HepG2 (cell line): ENCODE measurements around the gene PPP4C. TPM values are rescaled to one million over a fixed set of nuclear protein-coding genes. Genes with fewer than 3 reads are reported as not detected.

Experiments used
- FOXC1 ChIP-seq: sonication (generic); formaldehyde crosslinking; IDR thresholded peaks from 2 replicates; pipeline ENCODE4 v1.8.0; 2022; ENCODE audit warnings: mild to moderate bottlenecking, missing genetic modification reagents, borderline replicate concordance
- KLF11 ChIP-seq: IDR thresholded peaks from 2 replicates; pipeline ENCODE4 v1.6.1; 2016; ENCODE audit warnings: missing compliant biosample characterization
- SATB2 ChIP-seq: sonication (generic); formaldehyde crosslinking; IDR thresholded peaks from 2 replicates; pipeline ENCODE4 v1.5.0; 2020; ENCODE audit warnings: missing genetic modification reagents
- SOX6 ChIP-seq, 2 experiments: fragments of 450-650 bp in 1 of 2; sonication (generic) in 1 of 2; formaldehyde crosslinking in 1 of 2; IDR thresholded peaks; 2 replicates each; pipeline versions ENCODE4 v1.4.0 to v1.6.1; 2017 to 2020; ENCODE audit warnings: antibody characterized with exemption in 1 of 2, mild to moderate bottlenecking in 1 of 2, missing genetic modification reagents in 1 of 2
- XRCC5 ChIP-seq: fragments of 200-400 bp; formaldehyde crosslinking; optimal IDR thresholded peaks from 2 replicates; pipeline ENCODE3; 2017; ENCODE audit warnings: mild to moderate bottlenecking, low read length
- ZNF17 ChIP-seq: sonication (generic); formaldehyde crosslinking; IDR thresholded peaks from 2 replicates; pipeline ENCODE4 v1.5.0; 2020; ENCODE audit warnings: mild to moderate bottlenecking, missing genetic modification reagents
- ZNF441 ChIP-seq: sonication (generic); formaldehyde crosslinking; IDR thresholded peaks from 2 replicates; pipeline ENCODE4 v1.7.0; 2021; ENCODE audit warnings: missing genetic modification reagents, borderline replicate concordance
- polyA plus RNA-seq, 8 experiments: library from polyadenylated mRNA; depleted of rRNA in 3 of 8; stranded (reverse) in 7 of 8; unstranded in 1 of 8; fragments of >200 nt; fragmentation: Illumina TruSeq in 4 of 8; extraction: Trizol in 4 of 8; gene quantifications; 2 replicates each; pipeline versions ENCODE4 v1.2.1 to v1.2.3, GENCODE V29; 2011 to 2016; ENCODE audit warnings: low read depth in 4 of 8, missing spikeins in 1 of 8, mixed read lengths in 1 of 8; ENCODE audit not compliant: insufficient read depth in 1 of 8
- total RNA-seq, 5 experiments: library from RNA; depleted of rRNA; stranded (reverse); fragments of >200 nt; fragmentation: Illumina TruSeq; extraction: Trizol; gene quantifications; 2 replicates each; pipeline ENCODE4 v1.2.3, GENCODE V29; 2016; ENCODE audit warnings: low read depth in 1 of 5
- TF ChIP-seq, protein P1 (sequence below), 2 experiments: fragments of 450-650 bp in 1 of 2; sonication (generic) in 1 of 2; formaldehyde crosslinking in 1 of 2; IDR thresholded peaks; 2 replicates each; pipeline versions ENCODE4 v1.6.1 to v1.8.0; 2016 to 2022; ENCODE audit warnings: antibody characterized with exemption in 1 of 2, mild to moderate bottlenecking in 1 of 2, missing genetic modification reagents in 1 of 2
- TF ChIP-seq, protein P2 (sequence below): sonication (generic); formaldehyde crosslinking; IDR thresholded peaks from 2 replicates; pipeline ENCODE4 v1.5.0; 2020; ENCODE audit warnings: mild to moderate bottlenecking, missing genetic modification reagents, borderline replicate concordance
- TF ChIP-seq, protein P3 (sequence below): sonication (generic); formaldehyde crosslinking; IDR thresholded peaks from 2 replicates; pipeline ENCODE4 v1.4.0; 2020; ENCODE audit warnings: missing genetic modification reagents

Gene PPP4C
- total and polyA plus RNA-seq, 2 of the 13 experiments (the other 11 are each of a cell fraction or from before 2014, with no cell fraction given) = 176 to 220 TPM

DNA sequence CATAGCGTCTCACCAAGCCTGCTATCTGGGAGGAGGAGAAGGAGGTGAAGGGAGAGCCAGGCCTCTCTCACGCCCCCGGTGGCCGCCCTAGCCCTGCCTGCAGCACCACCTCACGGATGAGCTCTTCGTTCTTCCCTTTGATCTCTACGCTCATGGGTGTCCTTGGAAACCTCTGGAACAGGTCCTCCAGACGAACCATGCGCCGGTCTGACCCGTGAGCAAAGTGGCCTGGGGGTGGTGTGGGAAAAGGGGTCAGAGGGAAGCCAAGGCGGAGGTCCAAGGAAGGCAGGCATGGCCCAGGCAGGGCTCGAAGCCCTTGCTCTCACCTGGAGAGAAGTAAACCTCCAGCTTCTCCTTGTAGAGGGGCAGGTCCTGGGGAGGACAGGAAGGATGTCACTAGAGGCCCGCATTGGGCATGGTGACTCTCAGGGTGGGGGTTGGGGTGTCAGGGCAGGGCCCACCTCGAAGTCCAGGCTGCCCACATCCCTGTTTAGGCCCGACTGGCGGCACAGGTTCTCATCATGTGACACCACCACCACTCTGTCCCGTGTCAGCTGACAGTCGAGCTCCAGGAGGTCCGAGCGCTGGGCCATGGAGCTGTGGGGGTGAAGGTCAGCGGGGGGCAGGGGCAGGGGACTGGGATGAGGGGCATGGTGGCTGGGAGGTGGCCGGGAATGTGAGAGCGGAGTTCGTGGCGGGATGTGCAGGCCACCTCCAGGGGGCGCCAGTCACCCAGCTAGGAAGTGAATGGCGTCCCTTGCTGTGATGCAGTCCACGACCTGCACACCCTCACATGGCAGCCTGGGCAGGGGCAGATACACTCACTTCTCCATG lies 36.6 kb downstream of the PPP4C start (continued):
- TF ChIP-seq SOX6 (IDR thresholded peaks at IDR 0.05) (no peak), SOX6 (CRISPR knock-in tag; IDR thresholded peaks at IDR 0.05) (peak; percentile 73), FOXC1 (CRISPR knock-in tag) (peak; percentile 91; the same call in 1 of the 2 replicates), XRCC5 (peak; percentile 96), ZNF441 (0 out of 2 replicates have a peak, but pooled peaks have one; percentile 55), ZNF17 (CRISPR knock-in tag) (no peak), SATB2 (CRISPR knock-in tag) (no peak), KLF11 (no peak)
- TF ChIP-seq, protein P1, sequence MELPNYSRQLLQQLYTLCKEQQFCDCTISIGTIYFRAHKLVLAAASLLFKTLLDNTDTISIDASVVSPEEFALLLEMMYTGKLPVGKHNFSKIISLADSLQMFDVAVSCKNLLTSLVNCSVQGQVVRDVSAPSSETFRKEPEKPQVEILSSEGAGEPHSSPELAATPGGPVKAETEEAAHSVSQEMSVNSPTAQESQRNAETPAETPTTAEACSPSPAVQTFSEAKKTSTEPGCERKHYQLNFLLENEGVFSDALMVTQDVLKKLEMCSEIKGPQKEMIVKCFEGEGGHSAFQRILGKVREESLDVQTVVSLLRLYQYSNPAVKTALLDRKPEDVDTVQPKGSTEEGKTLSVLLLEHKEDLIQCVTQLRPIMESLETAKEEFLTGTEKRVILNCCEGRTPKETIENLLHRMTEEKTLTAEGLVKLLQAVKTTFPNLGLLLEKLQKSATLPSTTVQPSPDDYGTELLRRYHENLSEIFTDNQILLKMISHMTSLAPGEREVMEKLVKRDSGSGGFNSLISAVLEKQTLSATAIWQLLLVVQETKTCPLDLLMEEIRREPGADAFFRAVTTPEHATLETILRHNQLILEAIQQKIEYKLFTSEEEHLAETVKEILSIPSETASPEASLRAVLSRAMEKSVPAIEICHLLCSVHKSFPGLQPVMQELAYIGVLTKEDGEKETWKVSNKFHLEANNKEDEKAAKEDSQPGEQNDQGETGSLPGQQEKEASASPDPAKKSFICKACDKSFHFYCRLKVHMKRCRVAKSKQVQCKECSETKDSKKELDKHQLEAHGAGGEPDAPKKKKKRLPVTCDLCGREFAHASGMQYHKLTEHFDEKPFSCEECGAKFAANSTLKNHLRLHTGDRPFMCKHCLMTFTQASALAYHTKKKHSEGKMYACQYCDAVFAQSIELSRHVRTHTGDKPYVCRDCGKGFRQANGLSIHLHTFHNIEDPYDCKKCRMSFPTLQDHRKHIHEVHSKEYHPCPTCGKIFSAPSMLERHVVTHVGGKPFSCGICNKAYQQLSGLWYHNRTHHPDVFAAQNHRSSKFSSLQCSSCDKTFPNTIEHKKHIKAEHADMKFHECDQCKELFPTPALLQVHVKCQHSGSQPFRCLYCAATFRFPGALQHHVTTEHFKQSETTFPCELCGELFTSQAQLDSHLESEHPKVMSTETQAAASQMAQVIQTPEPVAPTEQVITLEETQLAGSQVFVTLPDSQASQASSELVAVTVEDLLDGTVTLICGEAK (IDR thresholded peaks at IDR 0.05) = no peak
- TF ChIP-seq, protein P1 (CRISPR knock-in tag; IDR thresholded peaks at IDR 0.05) = peak; percentile 49; the same call in 1 of the 2 replicates
- TF ChIP-seq, protein P2, sequence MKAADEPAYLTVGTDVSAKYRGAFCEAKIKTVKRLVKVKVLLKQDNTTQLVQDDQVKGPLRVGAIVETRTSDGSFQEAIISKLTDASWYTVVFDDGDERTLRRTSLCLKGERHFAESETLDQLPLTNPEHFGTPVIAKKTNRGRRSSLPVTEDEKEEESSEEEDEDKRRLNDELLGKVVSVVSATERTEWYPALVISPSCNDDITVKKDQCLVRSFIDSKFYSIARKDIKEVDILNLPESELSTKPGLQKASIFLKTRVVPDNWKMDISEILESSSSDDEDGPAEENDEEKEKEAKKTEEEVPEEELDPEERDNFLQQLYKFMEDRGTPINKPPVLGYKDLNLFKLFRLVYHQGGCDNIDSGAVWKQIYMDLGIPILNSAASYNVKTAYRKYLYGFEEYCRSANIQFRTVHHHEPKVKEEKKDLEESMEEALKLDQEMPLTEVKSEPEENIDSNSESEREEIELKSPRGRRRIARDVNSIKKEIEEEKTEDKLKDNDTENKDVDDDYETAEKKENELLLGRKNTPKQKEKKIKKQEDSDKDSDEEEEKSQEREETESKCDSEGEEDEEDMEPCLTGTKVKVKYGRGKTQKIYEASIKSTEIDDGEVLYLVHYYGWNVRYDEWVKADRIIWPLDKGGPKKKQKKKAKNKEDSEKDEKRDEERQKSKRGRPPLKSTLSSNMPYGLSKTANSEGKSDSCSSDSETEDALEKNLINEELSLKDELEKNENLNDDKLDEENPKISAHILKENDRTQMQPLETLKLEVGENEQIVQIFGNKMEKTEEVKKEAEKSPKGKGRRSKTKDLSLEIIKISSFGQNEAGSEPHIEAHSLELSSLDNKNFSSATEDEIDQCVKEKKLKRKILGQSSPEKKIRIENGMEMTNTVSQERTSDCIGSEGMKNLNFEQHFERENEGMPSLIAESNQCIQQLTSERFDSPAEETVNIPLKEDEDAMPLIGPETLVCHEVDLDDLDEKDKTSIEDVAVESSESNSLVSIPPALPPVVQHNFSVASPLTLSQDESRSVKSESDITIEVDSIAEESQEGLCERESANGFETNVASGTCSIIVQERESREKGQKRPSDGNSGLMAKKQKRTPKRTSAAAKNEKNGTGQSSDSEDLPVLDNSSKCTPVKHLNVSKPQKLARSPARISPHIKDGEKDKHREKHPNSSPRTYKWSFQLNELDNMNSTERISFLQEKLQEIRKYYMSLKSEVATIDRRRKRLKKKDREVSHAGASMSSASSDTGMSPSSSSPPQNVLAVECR (CRISPR knock-in tag) = peak; percentile 84; the same call in 1 of the 2 replicates
- TF ChIP-seq, protein P3, sequence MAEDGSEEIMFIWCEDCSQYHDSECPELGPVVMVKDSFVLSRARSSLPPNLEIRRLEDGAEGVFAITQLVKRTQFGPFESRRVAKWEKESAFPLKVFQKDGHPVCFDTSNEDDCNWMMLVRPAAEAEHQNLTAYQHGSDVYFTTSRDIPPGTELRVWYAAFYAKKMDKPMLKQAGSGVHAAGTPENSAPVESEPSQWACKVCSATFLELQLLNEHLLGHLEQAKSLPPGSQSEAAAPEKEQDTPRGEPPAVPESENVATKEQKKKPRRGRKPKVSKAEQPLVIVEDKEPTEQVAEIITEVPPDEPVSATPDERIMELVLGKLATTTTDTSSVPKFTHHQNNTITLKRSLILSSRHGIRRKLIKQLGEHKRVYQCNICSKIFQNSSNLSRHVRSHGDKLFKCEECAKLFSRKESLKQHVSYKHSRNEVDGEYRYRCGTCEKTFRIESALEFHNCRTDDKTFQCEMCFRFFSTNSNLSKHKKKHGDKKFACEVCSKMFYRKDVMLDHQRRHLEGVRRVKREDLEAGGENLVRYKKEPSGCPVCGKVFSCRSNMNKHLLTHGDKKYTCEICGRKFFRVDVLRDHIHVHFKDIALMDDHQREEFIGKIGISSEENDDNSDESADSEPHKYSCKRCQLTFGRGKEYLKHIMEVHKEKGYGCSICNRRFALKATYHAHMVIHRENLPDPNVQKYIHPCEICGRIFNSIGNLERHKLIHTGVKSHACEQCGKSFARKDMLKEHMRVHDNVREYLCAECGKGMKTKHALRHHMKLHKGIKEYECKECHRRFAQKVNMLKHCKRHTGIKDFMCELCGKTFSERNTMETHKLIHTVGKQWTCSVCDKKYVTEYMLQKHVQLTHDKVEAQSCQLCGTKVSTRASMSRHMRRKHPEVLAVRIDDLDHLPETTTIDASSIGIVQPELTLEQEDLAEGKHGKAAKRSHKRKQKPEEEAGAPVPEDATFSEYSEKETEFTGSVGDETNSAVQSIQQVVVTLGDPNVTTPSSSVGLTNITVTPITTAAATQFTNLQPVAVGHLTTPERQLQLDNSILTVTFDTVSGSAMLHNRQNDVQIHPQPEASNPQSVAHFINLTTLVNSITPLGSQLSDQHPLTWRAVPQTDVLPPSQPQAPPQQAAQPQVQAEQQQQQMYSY = no peak
